Trophoblast cell (in vitro differentiated cells and primary cell): ENCODE results near the gene SPATS1.

Experiments
- DNase-seq, 2 donors: peaks; one replicate each; pipeline ENCODE4 v3.0.0-alpha.2; 2016
- H2AFZ ChIP-seq: 2 replicates; pipeline ENCODE4 v1.6.1; 2013; ENCODE audit warnings: low read length, moderate library complexity, mild to moderate bottlenecking; ENCODE audit not compliant: insufficient read depth, poor library complexity
- H2AK5ac ChIP-seq: 2 replicates; pipeline ENCODE4 v1.6.1; 2013; ENCODE audit warnings: mild to moderate bottlenecking, low read length
- H2BK120ac ChIP-seq: 2 replicates; pipeline ENCODE4 v1.6.1; 2013; ENCODE audit warnings: low read length, mild to moderate bottlenecking, moderate library complexity; ENCODE audit not compliant: insufficient read depth, poor library complexity
- H2BK12ac ChIP-seq: 2 replicates; pipeline ENCODE4 v1.6.1; 2013; ENCODE audit warnings: mild to moderate bottlenecking, low read length, moderate library complexity
- H2BK5ac ChIP-seq: 2 replicates; pipeline ENCODE4 v1.6.1; 2013; ENCODE audit warnings: low read length, low read depth, moderate library complexity, mild to moderate bottlenecking; ENCODE audit not compliant: poor library complexity
- H3K14ac ChIP-seq: 2 replicates; pipeline ENCODE4 v1.6.1; 2013; ENCODE audit warnings: mild to moderate bottlenecking, low read length
- H3K18ac ChIP-seq: 2 replicates; pipeline ENCODE4 v1.6.1; 2013; ENCODE audit warnings: mild to moderate bottlenecking, low read length
- H3K23ac ChIP-seq: 2 replicates; pipeline ENCODE4 v1.6.1; 2013; ENCODE audit warnings: low read length
- H3K27ac ChIP-seq: 2 replicates; pipeline ENCODE4 v1.5.1; 2013; ENCODE audit warnings: low read depth, mild to moderate bottlenecking, inconsistent platforms, low read length, moderate library complexity
- H3K27me3 ChIP-seq: 2 replicates; pipeline ENCODE4 v1.6.1; 2013; ENCODE audit warnings: inconsistent platforms, mild to moderate bottlenecking, low read length, moderate library complexity; ENCODE audit not compliant: insufficient read depth
- H3K36me3 ChIP-seq, 2 experiments: 1 replicate in 1 of 2; 2 replicates in 1 of 2; pipeline ENCODE4 v1.6.1; 2013; ENCODE audit warnings: low read length in 2 of 2, mild to moderate bottlenecking in 2 of 2, moderate library complexity in 1 of 2; ENCODE audit not compliant: insufficient read depth in 2 of 2, control insufficient read depth in 1 of 2
- H3K4ac ChIP-seq: 2 replicates; pipeline ENCODE4 v1.6.1; 2013; ENCODE audit warnings: low read depth, mild to moderate bottlenecking, low read length, moderate library complexity
- H3K4me1 ChIP-seq, 2 experiments: 1 replicate in 1 of 2; 2 replicates in 1 of 2; pipeline ENCODE4 v1.6.1; 2013; ENCODE audit warnings: low read length in 2 of 2, mild to moderate bottlenecking in 2 of 2, moderate library complexity in 1 of 2; ENCODE audit not compliant: insufficient read depth in 2 of 2, control insufficient read depth in 1 of 2
- H3K4me2 ChIP-seq: 2 replicates; pipeline ENCODE4 v1.6.1; 2013; ENCODE audit warnings: inconsistent platforms, mild to moderate bottlenecking, low read length, moderate library complexity
- H3K4me3 ChIP-seq: 2 replicates; pipeline ENCODE4 v1.5.1; 2013; ENCODE audit warnings: mild to moderate bottlenecking, low read depth, low read length, inconsistent platforms
- H3K79me1 ChIP-seq: one replicate; pipeline ENCODE4 v1.6.1; 2013; ENCODE audit warnings: low read length
- H3K79me2 ChIP-seq: 2 replicates; pipeline ENCODE4 v1.6.1; 2013; ENCODE audit warnings: low read length, mild to moderate bottlenecking; ENCODE audit not compliant: control insufficient read depth, insufficient read depth, poor library complexity
- H3K9ac ChIP-seq: 2 replicates; pipeline ENCODE4 v1.6.1; 2013; ENCODE audit warnings: mild to moderate bottlenecking, low read length
- H3K9me3 ChIP-seq: 2 replicates; pipeline ENCODE4 v1.6.1; 2013; ENCODE audit warnings: low read depth, mild to moderate bottlenecking, control low read depth, inconsistent platforms, low read length; ENCODE audit not compliant: insufficient read depth
- H4K12ac ChIP-seq: 2 replicates; pipeline ENCODE4 v1.6.1; 2013; ENCODE audit warnings: low read depth, mild to moderate bottlenecking, low read length, moderate library complexity
- H4K8ac ChIP-seq: 2 replicates; pipeline ENCODE4 v1.6.1; 2013; ENCODE audit warnings: low read depth, mild to moderate bottlenecking, low read length, moderate library complexity
- H4K91ac ChIP-seq: one replicate; pipeline ENCODE4 v1.6.1; 2013; ENCODE audit warnings: low read depth, mild to moderate bottlenecking, low read length, moderate library complexity
- WGBS: extraction: QIAGEN DNeasy Blood & Tissue Kit; methylation state at CpG from one replicate; pipeline ENCODE4 v1.1.7; 2013; ENCODE audit warnings: missing lambda C conversion rate; ENCODE audit not compliant: insufficient read length, insufficient coverage; ENCODE audit errors: extremely low coverage; 5-methylcytosine and 5-hydroxymethylcytosine counted together

Gene SPATS1

DNA sequence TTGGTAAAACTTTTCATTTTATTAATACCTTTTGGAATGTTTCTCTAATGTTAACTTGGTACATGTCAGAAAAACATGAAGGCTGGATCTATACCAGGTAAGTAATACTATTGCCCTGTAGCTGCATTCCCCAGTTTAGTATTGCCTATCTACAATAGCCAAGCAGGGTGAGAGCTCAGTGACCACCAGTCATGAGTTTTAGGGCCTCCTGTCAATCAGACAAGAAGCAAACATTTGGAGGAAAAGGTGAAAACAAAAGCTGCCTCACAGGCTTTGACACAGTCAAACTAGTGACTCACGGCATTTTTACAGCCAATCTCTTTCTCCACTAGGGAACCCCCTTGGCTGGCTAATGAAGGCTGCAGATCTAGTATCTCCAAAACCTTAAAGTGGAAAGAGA, 35.5 kb downstream of the SPATS1 start:
- H3K36me3 ChIP-seq, result no peaks in the 10 kb centered on the region
- no peak overlapping the region for H2BK12ac ChIP-seq
- H3K9ac ChIP-seq, result no peak overlapping the region
- no peaks in the 10 kb centered on the region for H3K27me3 ChIP-seq
- H3K23ac ChIP-seq, result no peak overlapping the region
- H3K4me1 ChIP-seq, result no peaks in the 10 kb centered on the region
- no peak overlapping the region for H3K18ac ChIP-seq
- no peak overlapping the region for H2BK120ac ChIP-seq
- H3K79me2 ChIP-seq, result no peaks in the 10 kb centered on the region
- no peak overlapping the region for H2AFZ ChIP-seq
- no CpG with 5 or more reads among the region's 1 CpG for WGBS
- no peak overlapping the region for H3K4me2 ChIP-seq
- H2AK5ac ChIP-seq, result no peak overlapping the region
- no peak overlapping the region for H3K4me3 ChIP-seq
- no peak overlapping the region for H3K14ac ChIP-seq
- H3K79me1 ChIP-seq, result no peaks in the 10 kb centered on the region
- no peak overlapping the region for H3K27ac ChIP-seq
- H2BK5ac ChIP-seq, result no peak overlapping the region
- no peak overlapping the region for H4K91ac ChIP-seq
- DNase-seq, result no peak
- H4K12ac ChIP-seq, result no peak overlapping the region
- no peak overlapping the region for H4K8ac ChIP-seq
- H3K9me3 ChIP-seq, result no peaks in the 10 kb centered on the region
- no peak overlapping the region for H3K4ac ChIP-seq

DNA sequence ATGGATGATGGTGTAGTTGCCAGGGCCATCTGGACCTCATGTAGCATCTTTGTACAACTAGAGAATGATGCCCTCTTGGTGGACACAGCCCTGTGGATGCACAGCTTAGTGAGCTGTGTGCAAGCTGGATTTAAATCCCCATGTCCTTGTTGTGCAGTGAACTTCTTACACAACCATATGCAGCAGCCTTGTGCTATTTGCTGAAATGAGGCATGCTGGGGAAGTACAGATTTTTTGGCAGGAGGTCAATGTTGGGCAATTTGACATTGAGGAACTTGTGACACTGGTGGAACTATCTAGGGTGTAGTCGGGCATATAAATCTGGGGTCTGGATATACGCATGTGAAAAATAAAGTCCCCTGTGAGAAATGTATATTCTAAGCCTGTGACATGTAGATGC, 39.3 kb downstream of the SPATS1 start:
- no peak overlapping the region for H4K12ac ChIP-seq
- H3K4ac ChIP-seq, result no peak overlapping the region
- no peak overlapping the region for H2AK5ac ChIP-seq
- H3K23ac ChIP-seq, result no peak overlapping the region
- no peak overlapping the region for H3K14ac ChIP-seq
- H4K91ac ChIP-seq, result no peak overlapping the region
- no peak overlapping the region for H2BK5ac ChIP-seq
- H3K4me3 ChIP-seq, result no peak overlapping the region
- H2AFZ ChIP-seq, result no peak overlapping the region
- no peak overlapping the region for H2BK12ac ChIP-seq
- peaks cover 0 to 2% of the 10 kb centered on the region in 2 experiments for H3K4me1 ChIP-seq
- H2BK120ac ChIP-seq, result no peak overlapping the region
- H3K36me3 ChIP-seq, result peaks cover 0 to 1% of the 10 kb centered on the region in 2 experiments
- no peak overlapping the region for H3K27ac ChIP-seq
- H4K8ac ChIP-seq, result no peak overlapping the region
- H3K9ac ChIP-seq, result peak overlapping the region; percentile 65
- peak; percentile 5 to 37 for DNase-seq
- no peaks in the 10 kb centered on the region for H3K9me3 ChIP-seq
- H3K4me2 ChIP-seq, result no peak overlapping the region
- no peaks in the 10 kb centered on the region for H3K79me2 ChIP-seq
- H3K79me1 ChIP-seq, result no peaks in the 10 kb centered on the region
- H3K27me3 ChIP-seq, result no peaks in the 10 kb centered on the region
- H3K18ac ChIP-seq, result no peak overlapping the region
- no CpG with 5 or more reads among the region's 2 CpGs for WGBS

DNA sequence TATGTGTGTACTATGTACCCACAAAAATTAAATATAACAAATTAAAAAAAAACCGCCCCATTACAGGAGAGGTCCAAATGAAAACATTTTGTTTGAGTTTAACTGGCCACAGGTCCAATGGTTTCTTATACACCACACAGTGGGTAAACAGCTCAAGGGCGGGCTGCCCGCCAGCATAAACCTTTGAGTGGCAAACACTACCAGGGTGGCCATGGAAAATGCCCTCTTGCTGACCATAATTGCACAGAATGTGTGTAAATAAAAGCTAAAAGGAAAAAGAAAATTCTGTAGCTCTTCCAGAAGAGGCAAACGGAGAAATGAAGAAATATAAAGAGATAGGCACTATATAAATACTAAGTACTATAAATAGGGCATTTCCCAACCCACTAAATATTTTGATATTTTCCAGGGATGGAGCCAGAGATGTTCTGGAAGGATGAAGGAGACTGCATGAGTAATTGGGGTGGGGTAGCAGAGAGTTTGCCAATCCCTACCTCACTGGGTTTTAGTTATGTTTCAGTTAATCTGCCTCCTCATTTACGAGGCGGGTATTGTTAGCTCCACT, 44.0 kb downstream of the SPATS1 start:
- Histone ChIP-seq H3K9ac (no peak overlapping the region), H3K4me2 (peak overlapping the region; percentile 93), H4K12ac (peak overlapping the region; percentile 70), H2AK5ac (no peak overlapping the region), H3K27me3 (no peaks in the 10 kb centered on the region), H3K27ac (no peak overlapping the region), H2BK120ac (no peak overlapping the region), H3K79me2 (peaks cover 8% of the 10 kb centered on the region), H4K91ac (no peak overlapping the region), H3K36me3 (peaks cover 4% of the 10 kb centered on the region in 2 experiments), H3K23ac (no peak overlapping the region), H2AFZ (no peak overlapping the region), H3K4me1 (peaks cover 0 to 8% of the 10 kb centered on the region in 2 experiments), H3K4ac (no peak overlapping the region), H4K8ac (peak overlapping the region; percentile 93), H2BK12ac (no peak overlapping the region), H3K79me1 (peaks cover 8% of the 10 kb centered on the region), H3K14ac (no peak overlapping the region), H3K9me3 (no peaks in the 10 kb centered on the region), H3K18ac (no peak overlapping the region), H3K4me3 (no peak overlapping the region), H2BK5ac (no peak overlapping the region)
- DNase-seq, result no peak
- WGBS, result no CpG with 5 or more reads among the region's 6 CpGs

DNA sequence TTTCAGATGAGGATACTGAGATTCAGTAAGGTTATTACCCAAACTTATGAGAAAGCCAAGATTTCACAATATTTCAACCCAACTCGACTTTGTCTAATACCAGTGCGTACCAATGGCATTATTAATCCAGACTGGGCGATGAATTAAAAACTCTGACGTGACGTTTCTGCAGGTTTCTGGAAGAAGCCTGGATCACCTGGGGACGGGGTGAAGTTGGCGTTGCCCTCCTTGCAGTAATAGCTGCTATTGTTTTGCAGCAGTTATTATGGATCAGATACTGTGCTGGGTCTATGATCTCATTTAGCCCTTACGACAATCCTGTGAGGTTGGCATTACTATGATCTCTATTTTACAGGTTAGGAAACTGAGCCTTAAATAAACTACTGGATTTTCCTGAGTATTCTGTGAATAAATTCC, 44.5 kb downstream of the SPATS1 start:
- Histone ChIP-seq H4K91ac (peak overlapping the region; percentile 72), H2BK5ac (no peak overlapping the region), H4K8ac (peak overlapping the region; percentile 93), H3K4ac (peak overlapping the region; percentile 39), H3K79me2 (peaks cover 8% of the 10 kb centered on the region), H3K9me3 (no peaks in the 10 kb centered on the region), H3K9ac (peak overlapping the region; percentile 93), H3K27me3 (no peaks in the 10 kb centered on the region), H3K79me1 (peaks cover 8% of the 10 kb centered on the region), H3K27ac (peak overlapping the region; percentile 98), H2BK120ac (peak overlapping the region; percentile 3), H3K23ac (no peak overlapping the region), H2BK12ac (no peak overlapping the region), H3K4me2 (peak overlapping the region; percentile 93), H3K14ac (peak overlapping the region; percentile 79), H2AK5ac (no peak overlapping the region), H4K12ac (peak overlapping the region; percentile 70), H3K4me1 (peaks cover 0 to 8% of the 10 kb centered on the region in 2 experiments), H2AFZ (peak overlapping the region; percentile 66), H3K4me3 (peak overlapping the region; percentile 67), H3K36me3 (peaks cover 7% of the 10 kb centered on the region in 2 experiments), H3K18ac (peak overlapping the region; percentile 74)
- peak; percentile 33 to 74 for DNase-seq
- whole genome bisulfite sequencing, result no CpG with 5 or more reads among the region's 8 CpGs
